SJSA1 (cell line): ENCODE measurements around the gene DIS3L2. TPM values are rescaled to one million over a fixed set of nuclear protein-coding genes. Genes with fewer than 3 reads are reported as not detected.
"Not testable (repeated sequence)": the region's sequence is repeated elsewhere in the genome, so short reads cannot be mapped to it uniquely, and the experiment has no call there.

Source experiments
- DNase-seq, 2 experiments: peaks; one replicate each; pipeline ENCODE4 v3.0.0-alpha.2; 2015 to 2020; ENCODE audit warnings: low spot score in 2 of 2, low read depth in 1 of 2
- H3K27ac ChIP-seq: fragments of 250-450 bp; sonication (Bioruptor Pico); 2 replicates; pipeline ENCODE4 v1.5.1; 2020; ENCODE audit warnings: mild to moderate bottlenecking, moderate library complexity
- H3K27me3 ChIP-seq: fragments of 250-450 bp; sonication (Bioruptor Pico); replicated peaks from 2 replicates; pipeline ENCODE4 v1.5.1; 2020; ENCODE audit warnings: mild to moderate bottlenecking, moderate library complexity
- H3K36me3 ChIP-seq: fragments of 250-450 bp; sonication (Bioruptor Pico); 2 replicates; pipeline ENCODE4 v1.5.1; 2020; ENCODE audit warnings: mild to moderate bottlenecking
- H3K4me1 ChIP-seq: fragments of 250-450 bp; sonication (Bioruptor Pico); replicated peaks from 2 replicates; pipeline ENCODE4 v1.6.1; 2021; ENCODE audit warnings: mild to moderate bottlenecking
- H3K4me3 ChIP-seq: fragments of 250-450 bp; sonication (Bioruptor Pico); 2 replicates; pipeline ENCODE4 v1.5.1; 2020; ENCODE audit warnings: mild to moderate bottlenecking
- H3K9me3 ChIP-seq: fragments of 250-450 bp; sonication (Bioruptor Pico); replicated peaks from 2 replicates; pipeline ENCODE4 v1.5.1; 2020; ENCODE audit warnings: mild to moderate bottlenecking
- total RNA-seq: library from RNA; depleted of rRNA; stranded (reverse); fragments of >200 nt; shearing (Covaris generic); gene quantifications from 2 replicates; pipeline ENCODE4 v1.2.3, GENCODE V29; 2014

The DIS3L2 gene
- total RNA-seq, 1 experiment from 2014 or later = 20.6 TPM

- Histone ChIP-seq H3K27ac (no peak overlapping the region), H3K4me1 (peaks cover 6% of the 10 kb centered on the region), H3K4me3 (no peak overlapping the region), H3K36me3 (no peaks in the 10 kb centered on the region), H3K27me3 (no peaks in the 10 kb centered on the region), H3K9me3 (no peaks in the 10 kb centered on the region)
- no peak for DNase-seq
Observed at GRCh38 chr2:232377319-232377718, 415.8 kb downstream of the DIS3L2 start.

- H3K4me3 ChIP-seq = no peak overlapping the region
- no peaks in the 10 kb centered on the region for H3K9me3 ChIP-seq
- H3K4me1 ChIP-seq = peaks cover 9% of the 10 kb centered on the region
- DNase-seq = no peak
- no peaks in the 10 kb centered on the region for H3K36me3 ChIP-seq
- no peak overlapping the region for H3K27ac ChIP-seq
- no peaks in the 10 kb centered on the region for H3K27me3 ChIP-seq
Observed at GRCh38 chr2:232377841-232378734, 416.6 kb downstream of the DIS3L2 start.

GRCh38 chr2:232378735-232379151 is 417.2 kb downstream of the DIS3L2 start, which contains the start of gene ALPP:
ALPP (plus strand) TSS chr2:232378751; CDS start chr2:232378803, 52 bp downstream.
- not testable (repeated sequence) for DNase-seq, H3K27ac ChIP-seq, H3K9me3 ChIP-seq, H3K36me3 ChIP-seq, H3K4me3 ChIP-seq, H3K27me3 ChIP-seq, H3K4me1 ChIP-seq

GRCh38 chr2:232379610-232380590 is 418.4 kb downstream of the DIS3L2 start:
- not testable (repeated sequence) for H3K27ac ChIP-seq, H3K4me3 ChIP-seq, DNase-seq, H3K36me3 ChIP-seq, H3K27me3 ChIP-seq, H3K9me3 ChIP-seq
- peaks cover 15% of the 10 kb centered on the region for H3K4me1 ChIP-seq

- not testable (repeated sequence) for H3K27ac ChIP-seq, H3K9me3 ChIP-seq, H3K4me3 ChIP-seq, DNase-seq, H3K36me3 ChIP-seq, H3K27me3 ChIP-seq
- peaks cover 28% of the 10 kb centered on the region for H3K4me1 ChIP-seq
Observed at GRCh38 chr2:232381204-232382031, 419.9 kb downstream of the DIS3L2 start.

- no peak for DNase-seq
- Histone ChIP-seq H3K27me3 (no peaks in the 10 kb centered on the region), H3K9me3 (no peaks in the 10 kb centered on the region), H3K4me3 (no peak overlapping the region), H3K4me1 (peaks cover 39% of the 10 kb centered on the region), H3K27ac (no peak overlapping the region), H3K36me3 (no peaks in the 10 kb centered on the region)
Observed at GRCh38 chr2:232382331-232383225, 421.1 kb downstream of the DIS3L2 start.

- Histone ChIP-seq H3K27me3 (no peaks in the 10 kb centered on the region), H3K4me1 (peaks cover 53% of the 10 kb centered on the region), H3K9me3 (no peaks in the 10 kb centered on the region), H3K36me3 (no peaks in the 10 kb centered on the region), H3K27ac (no peak overlapping the region), H3K4me3 (no peak overlapping the region)
- DNase-seq = no peak
Observed at GRCh38 chr2:232384466-232384865, 423.0 kb downstream of the DIS3L2 start.

- peaks cover 59% of the 10 kb centered on the region for H3K4me1 ChIP-seq
- H3K27me3 ChIP-seq, H3K9me3 ChIP-seq, H3K36me3 ChIP-seq: not testable (repeated sequence)
- H3K4me3 ChIP-seq = peak overlapping the region; percentile 8
- peak in 1 of 2 experiments; percentile 41 for DNase-seq
- peak overlapping the region; percentile 89 for H3K27ac ChIP-seq
Observed at GRCh38 chr2:232385058-232385457, 423.5 kb downstream of the DIS3L2 start.

GRCh38 chr2:232385660-232386489 is 424.4 kb downstream of the DIS3L2 start:
- Histone ChIP-seq H3K36me3 (no peaks in the 10 kb centered on the region), H3K4me1 (peaks cover 67% of the 10 kb centered on the region), H3K9me3 (no peaks in the 10 kb centered on the region), H3K4me3 (peak overlapping the region; percentile 32), H3K27ac (peak overlapping the region; percentile 89), H3K27me3 (no peaks in the 10 kb centered on the region)
- peak; percentile 93 to 94 for DNase-seq

- Histone ChIP-seq H3K4me1 (peaks cover 68% of the 10 kb centered on the region), H3K36me3 (no peaks in the 10 kb centered on the region), H3K4me3 (peak overlapping the region; percentile 32), H3K27ac (peak overlapping the region; percentile 89), H3K27me3 (no peaks in the 10 kb centered on the region), H3K9me3 (no peaks in the 10 kb centered on the region)
- DNase-seq = no peak
Observed at GRCh38 chr2:232386490-232386739, 424.9 kb downstream of the DIS3L2 start.
